ENCODE results near the gene SHROOM3. TPM values are rescaled to one million over a fixed set of nuclear protein-coding genes. Genes with fewer than 3 reads are reported as not detected.

SHROOM3 gene
- total RNA-seq, 2 experiments from 2014 or later, result 0.06 to 0.10 TPM

- Mint-ChIP-seq H3K9me3 (peaks cover 4% of the 10 kb centered on the region), H3K27ac (no peak overlapping the region), H3K27me3 (peaks cover 4% of the 10 kb centered on the region), H3K36me3 (no peaks in the 10 kb centered on the region), H3K4me3 (no peak overlapping the region), H3K4me1 (peaks cover 2% of the 10 kb centered on the region)
- no peak for DNase-seq
Observed at GRCh38 chr4:76784237-76784636, 349.2 kb downstream of the SHROOM3 start.

GRCh38 chr4:76787898-76788297 lies 352.9 kb downstream of the SHROOM3 start:
- no peaks in the 10 kb centered on the region for H3K4me1 Mint-ChIP-seq
- DNase-seq, result no peak
- no peak overlapping the region for H3K4me3 Mint-ChIP-seq
- peaks cover 6% of the 10 kb centered on the region for H3K9me3 Mint-ChIP-seq
- H3K36me3 Mint-ChIP-seq, result peaks cover 2% of the 10 kb centered on the region
- peaks cover 3% of the 10 kb centered on the region for H3K27me3 Mint-ChIP-seq
- no peak overlapping the region for H3K27ac Mint-ChIP-seq

- H3K4me3 Mint-ChIP-seq, result no peak overlapping the region
- H3K27me3 Mint-ChIP-seq, result peaks cover 3% of the 10 kb centered on the region
- no peak overlapping the region for H3K27ac Mint-ChIP-seq
Observed at GRCh38 chr4:76790377-76790776, 355.3 kb downstream of the SHROOM3 start.

GRCh38 chr4:76791479-76791878 lies 356.4 kb downstream of the SHROOM3 start:
- DNase-seq, result no peak
- Mint-ChIP-seq H3K27me3 (peaks cover 3% of the 10 kb centered on the region), H3K27ac (no peak overlapping the region), H3K4me1 (no peaks in the 10 kb centered on the region), H3K4me3 (no peak overlapping the region), H3K36me3 (peaks cover 2% of the 10 kb centered on the region), H3K9me3 (peaks cover 6% of the 10 kb centered on the region)

More at GRCh38 chr4:76790377-76790776, 355.3 kb downstream of the SHROOM3 start:
- Mint-ChIP-seq H3K36me3 (peaks cover 2% of the 10 kb centered on the region), H3K9me3 (peaks cover 6% of the 10 kb centered on the region), H3K4me1 (no peaks in the 10 kb centered on the region)
- DNase-seq, result no peak

- peaks cover 3% of the 10 kb centered on the region for H3K27me3 Mint-ChIP-seq
- no peak overlapping the region for H3K27ac Mint-ChIP-seq
- DNase-seq, result no peak
- peaks cover 2% of the 10 kb centered on the region for H3K36me3 Mint-ChIP-seq
- peaks cover 6% of the 10 kb centered on the region for H3K9me3 Mint-ChIP-seq
- no peaks in the 10 kb centered on the region for H3K4me1 Mint-ChIP-seq
- no peak overlapping the region for H3K4me3 Mint-ChIP-seq
Observed at GRCh38 chr4:76792418-76792817, 357.4 kb downstream of the SHROOM3 start.

GRCh38 chr4:76795243-76795642 lies 360.2 kb downstream of the SHROOM3 start:
- peaks cover 1% of the 10 kb centered on the region for H3K9me3 Mint-ChIP-seq
- no peak for DNase-seq
- no peaks in the 10 kb centered on the region for H3K36me3 Mint-ChIP-seq

GRCh38 chr4:76799140-76799539 lies 364.1 kb downstream of the SHROOM3 start:
- no peak for DNase-seq
- H3K27ac Mint-ChIP-seq, result no peak overlapping the region
- peaks cover 18% of the 10 kb centered on the region for H3K27me3 Mint-ChIP-seq
- no peaks in the 10 kb centered on the region for H3K36me3 Mint-ChIP-seq
- H3K9me3 Mint-ChIP-seq, result peaks cover 1% of the 10 kb centered on the region
- H3K4me3 Mint-ChIP-seq, result no peak overlapping the region
- H3K4me1 Mint-ChIP-seq, result no peaks in the 10 kb centered on the region

More at GRCh38 chr4:76795243-76795642, 360.2 kb downstream of the SHROOM3 start:
- no peak overlapping the region for H3K4me3 Mint-ChIP-seq
- H3K27ac Mint-ChIP-seq, result no peak overlapping the region
- H3K4me1 Mint-ChIP-seq, result no peaks in the 10 kb centered on the region
- H3K27me3 Mint-ChIP-seq, result no peaks in the 10 kb centered on the region

GRCh38 chr4:76799718-76800117 lies 364.7 kb downstream of the SHROOM3 start:
- Mint-ChIP-seq H3K27ac (no peak overlapping the region), H3K4me1 (no peaks in the 10 kb centered on the region), H3K4me3 (no peak overlapping the region), H3K9me3 (peaks cover 1% of the 10 kb centered on the region), H3K27me3 (peaks cover 18% of the 10 kb centered on the region), H3K36me3 (no peaks in the 10 kb centered on the region)
- DNase-seq, result no peak

GRCh38 chr4:76800902-76801301 lies 365.9 kb downstream of the SHROOM3 start:
- Mint-ChIP-seq H3K4me1 (no peaks in the 10 kb centered on the region), H3K4me3 (no peak overlapping the region), H3K36me3 (no peaks in the 10 kb centered on the region), H3K9me3 (peaks cover 1% of the 10 kb centered on the region), H3K27ac (no peak overlapping the region), H3K27me3 (peaks cover 18% of the 10 kb centered on the region)
- no peak for DNase-seq

- H3K36me3 Mint-ChIP-seq, result no peaks in the 10 kb centered on the region
Observed at GRCh38 chr4:76801621-76802235, 366.7 kb downstream of the SHROOM3 start.

GRCh38 chr4:76802236-76803021 lies 367.4 kb downstream of the SHROOM3 start:
- Mint-ChIP-seq H3K4me3 (no peak overlapping the region), H3K27ac (no peak overlapping the region), H3K36me3 (no peaks in the 10 kb centered on the region), H3K9me3 (peaks cover 5% of the 10 kb centered on the region), H3K4me1 (no peaks in the 10 kb centered on the region), H3K27me3 (peaks cover 18% of the 10 kb centered on the region)
- no peak for DNase-seq

More at GRCh38 chr4:76801621-76802235, 366.7 kb downstream of the SHROOM3 start:
- Mint-ChIP-seq H3K27me3 (peaks cover 18% of the 10 kb centered on the region), H3K4me3 (no peak overlapping the region), H3K27ac (no peak overlapping the region), H3K9me3 (peaks cover 3% of the 10 kb centered on the region), H3K4me1 (no peaks in the 10 kb centered on the region)
- DNase-seq, result no peak

GRCh38 chr4:76803522-76803921 lies 368.5 kb downstream of the SHROOM3 start:
- no peak for DNase-seq
- Mint-ChIP-seq H3K4me1 (no peaks in the 10 kb centered on the region), H3K36me3 (no peaks in the 10 kb centered on the region), H3K27ac (no peak overlapping the region), H3K4me3 (no peak overlapping the region), H3K27me3 (peaks cover 18% of the 10 kb centered on the region), H3K9me3 (peaks cover 11% of the 10 kb centered on the region)

GRCh38 chr4:76804096-76804495 lies 369.1 kb downstream of the SHROOM3 start:
- H3K9me3 Mint-ChIP-seq, result peaks cover 11% of the 10 kb centered on the region
- H3K27ac Mint-ChIP-seq, result no peak overlapping the region
- no peaks in the 10 kb centered on the region for H3K36me3 Mint-ChIP-seq
- H3K27me3 Mint-ChIP-seq, result peaks cover 18% of the 10 kb centered on the region
- H3K4me3 Mint-ChIP-seq, result no peak overlapping the region
- DNase-seq, result no peak
- H3K4me1 Mint-ChIP-seq, result no peaks in the 10 kb centered on the region

- H3K27ac Mint-ChIP-seq, result no peak overlapping the region
Observed at GRCh38 chr4:76806346-76806745, 371.3 kb downstream of the SHROOM3 start.

GRCh38 chr4:76806757-76807156 lies 371.7 kb downstream of the SHROOM3 start:
- H3K4me1 Mint-ChIP-seq, result no peaks in the 10 kb centered on the region
- H3K9me3 Mint-ChIP-seq, result peaks cover 9% of the 10 kb centered on the region
- H3K4me3 Mint-ChIP-seq, result no peak overlapping the region
- no peak overlapping the region for H3K27ac Mint-ChIP-seq
- H3K36me3 Mint-ChIP-seq, result peaks cover 2% of the 10 kb centered on the region
- peaks cover 9% of the 10 kb centered on the region for H3K27me3 Mint-ChIP-seq
- DNase-seq, result no peak

More at GRCh38 chr4:76806346-76806745, 371.3 kb downstream of the SHROOM3 start:
- Mint-ChIP-seq H3K36me3 (peaks cover 2% of the 10 kb centered on the region), H3K4me1 (no peaks in the 10 kb centered on the region), H3K9me3 (peaks cover 9% of the 10 kb centered on the region), H3K27me3 (peaks cover 13% of the 10 kb centered on the region), H3K4me3 (no peak overlapping the region)
- no peak for DNase-seq

Data from activated naive CD8-positive, alpha-beta T cell treated with anti-CD3 and anti-CD28 coated beads for 36 hours (primary cell).